GM18868 (cell line): ENCODE measurements around the gene KIF22.
"Not testable (repeated sequence)": the region's sequence is repeated elsewhere in the genome, so short reads cannot be mapped to it uniquely, and the experiment has no call there.

Source experiments
- ATAC-seq: cut with Tn5 transposase; IDR thresholded peaks from one replicate; pipeline ENCODE4 v1.9.1; 2021; ENCODE audit warnings: mild to moderate bottlenecking, moderate library complexity; ENCODE audit not compliant: unreplicated experiment

The KIF22 gene

DNA sequence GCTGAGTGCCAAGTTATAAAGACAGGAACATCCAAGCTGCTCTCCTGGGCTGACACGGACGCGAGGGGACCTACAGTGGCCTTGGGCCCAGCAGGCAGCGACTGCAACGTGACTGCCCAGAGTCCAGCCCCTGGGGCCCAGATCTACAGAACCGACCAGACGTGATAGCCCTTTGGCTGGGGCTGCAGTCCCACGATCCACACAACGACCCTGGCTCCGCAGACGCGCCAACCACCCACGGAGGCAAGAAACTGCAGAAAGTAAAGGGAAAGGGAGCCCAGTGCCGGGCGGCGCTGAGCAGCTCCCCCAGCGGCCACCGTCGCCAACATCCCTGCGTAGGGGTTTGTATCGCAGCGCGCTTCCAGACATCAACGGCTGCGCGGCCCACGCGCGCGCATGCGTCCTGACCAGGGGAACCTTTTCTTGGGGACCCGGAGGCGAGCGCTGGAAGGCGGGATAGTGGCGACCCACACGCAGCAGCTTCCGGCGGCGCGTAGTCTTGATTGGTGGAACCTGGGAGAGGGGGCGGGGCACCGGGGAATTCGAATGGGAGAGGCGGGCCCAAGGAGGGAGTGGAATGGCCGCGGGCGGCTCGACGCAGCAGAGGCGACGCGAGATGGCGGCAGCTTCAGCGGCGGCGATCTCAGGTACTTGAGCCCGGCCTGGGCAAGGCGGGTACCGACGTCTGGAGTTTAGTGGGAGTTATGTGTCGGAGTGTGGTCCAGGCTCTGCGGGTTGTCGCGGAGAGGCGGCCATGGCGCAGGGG, at the start of gene KIF22:
KIF22 (plus strand) TSS at position 569 of the 766 bp plus-strand sequence; CDS start at position 578, 9 bp downstream.
- peak; percentile 93 for ATAC-seq

DNA sequence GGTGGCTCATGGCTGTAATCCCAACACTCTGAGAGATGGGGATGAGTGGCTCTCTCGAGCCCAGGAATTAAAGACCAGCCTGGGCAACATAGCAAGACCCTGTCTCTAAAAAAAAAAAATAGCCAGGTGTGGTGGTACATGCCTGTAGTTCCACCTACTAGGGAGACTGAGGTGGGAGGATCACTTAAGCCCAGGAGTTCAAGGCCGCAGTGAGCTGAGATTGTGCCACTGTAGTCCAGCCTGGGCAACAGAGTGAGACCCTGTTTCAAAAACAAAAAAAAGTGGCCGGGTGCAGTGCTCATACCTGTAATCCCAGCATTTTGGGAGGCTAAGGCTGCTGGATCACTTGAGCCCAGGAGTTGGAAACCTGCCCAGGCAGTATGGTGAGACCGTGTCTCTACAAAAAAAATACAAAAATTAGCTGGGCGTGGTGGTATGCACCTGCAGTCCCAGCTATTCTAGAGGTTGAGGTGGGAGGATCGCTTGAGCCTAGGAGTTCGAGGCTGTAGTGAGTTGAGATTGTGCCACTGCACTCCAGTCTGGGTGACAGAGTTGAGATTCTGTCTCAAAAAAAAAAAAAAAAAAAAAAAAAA, 47.8 kb upstream of the KIF22 start:
- ATAC-seq: no peak

DNA sequence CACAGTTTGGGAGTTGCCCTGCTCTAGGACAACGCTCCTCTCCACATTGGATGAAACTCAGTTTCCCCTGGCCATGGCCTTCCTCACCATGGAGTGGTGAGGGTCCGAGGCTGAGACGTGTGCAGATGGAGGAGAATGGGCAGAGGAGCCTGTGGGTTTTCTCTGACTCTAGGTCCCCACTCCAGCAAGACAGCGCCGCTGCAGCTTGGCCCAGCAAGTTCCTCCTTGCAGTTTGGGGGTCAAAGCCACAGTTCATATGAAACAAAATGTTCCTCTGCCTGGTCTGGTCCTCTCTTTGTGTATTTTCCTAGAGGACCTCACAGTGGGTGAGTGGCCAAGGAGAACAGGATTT, 47.1 kb upstream of the KIF22 start:
- ATAC-seq: no peak

DNA sequence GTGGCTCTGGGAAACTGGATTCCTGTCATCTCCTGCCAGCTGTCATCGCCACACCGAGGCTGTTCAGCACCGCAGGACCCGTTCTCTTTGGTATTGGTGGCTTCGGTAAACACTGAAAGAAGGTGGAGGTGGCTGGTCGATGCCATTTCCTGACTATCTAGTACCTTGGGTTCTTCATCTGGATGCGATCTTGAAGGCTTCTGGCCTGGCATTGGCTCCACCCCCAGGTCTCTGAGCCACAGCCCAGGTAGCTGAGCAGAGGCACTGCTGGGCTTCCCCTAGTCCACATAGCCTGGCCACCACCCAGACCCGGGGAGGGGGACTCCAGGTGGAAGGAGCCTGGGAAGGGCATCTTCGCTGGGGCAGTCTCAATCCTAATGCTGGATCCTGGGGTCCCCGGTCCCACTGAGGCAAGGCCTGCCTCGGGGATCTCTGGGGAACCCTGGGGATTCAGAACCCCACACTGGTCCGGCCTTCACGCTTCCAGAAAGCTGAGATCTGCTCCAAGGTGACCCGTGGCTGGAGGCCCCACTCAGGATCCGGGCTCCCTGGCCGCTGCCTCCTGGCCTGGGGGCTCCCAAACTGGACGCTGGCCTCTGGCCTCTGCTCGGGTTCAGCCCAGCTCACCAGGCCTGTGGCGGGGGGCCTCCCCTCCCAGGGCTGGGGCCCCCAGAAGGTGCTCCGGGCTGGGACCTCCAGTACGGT, 46.6 kb upstream of the KIF22 start:
- ATAC-seq: no peak

DNA sequence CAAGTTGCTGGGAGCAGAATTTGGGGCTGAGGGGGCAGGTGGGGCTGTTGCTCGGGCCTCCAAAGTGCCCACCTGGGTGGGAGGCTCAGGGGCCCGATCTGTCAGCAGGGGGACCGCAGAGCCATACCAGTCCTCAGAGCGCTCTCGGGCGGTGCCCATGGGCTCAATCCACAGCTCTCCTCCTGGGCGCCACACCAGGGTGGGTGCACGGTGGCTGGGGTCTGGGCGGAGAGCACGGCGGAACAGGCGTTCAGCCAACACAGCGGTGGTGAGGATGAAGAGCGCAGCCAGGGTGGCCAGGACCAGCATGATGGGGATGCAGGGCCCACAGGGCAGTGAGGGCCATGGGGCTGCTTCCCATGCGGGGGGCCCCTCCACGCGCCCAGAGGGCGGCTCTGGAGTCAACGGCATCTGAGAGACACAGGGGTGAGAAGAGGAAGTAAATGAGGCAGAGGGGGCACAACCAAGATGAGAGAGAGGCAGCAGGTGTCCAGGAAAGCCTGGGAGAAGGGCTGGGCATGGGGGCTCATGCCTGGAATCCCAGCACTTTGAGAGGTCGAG, 45.9 kb upstream of the KIF22 start:
- ATAC-seq: no peak

DNA sequence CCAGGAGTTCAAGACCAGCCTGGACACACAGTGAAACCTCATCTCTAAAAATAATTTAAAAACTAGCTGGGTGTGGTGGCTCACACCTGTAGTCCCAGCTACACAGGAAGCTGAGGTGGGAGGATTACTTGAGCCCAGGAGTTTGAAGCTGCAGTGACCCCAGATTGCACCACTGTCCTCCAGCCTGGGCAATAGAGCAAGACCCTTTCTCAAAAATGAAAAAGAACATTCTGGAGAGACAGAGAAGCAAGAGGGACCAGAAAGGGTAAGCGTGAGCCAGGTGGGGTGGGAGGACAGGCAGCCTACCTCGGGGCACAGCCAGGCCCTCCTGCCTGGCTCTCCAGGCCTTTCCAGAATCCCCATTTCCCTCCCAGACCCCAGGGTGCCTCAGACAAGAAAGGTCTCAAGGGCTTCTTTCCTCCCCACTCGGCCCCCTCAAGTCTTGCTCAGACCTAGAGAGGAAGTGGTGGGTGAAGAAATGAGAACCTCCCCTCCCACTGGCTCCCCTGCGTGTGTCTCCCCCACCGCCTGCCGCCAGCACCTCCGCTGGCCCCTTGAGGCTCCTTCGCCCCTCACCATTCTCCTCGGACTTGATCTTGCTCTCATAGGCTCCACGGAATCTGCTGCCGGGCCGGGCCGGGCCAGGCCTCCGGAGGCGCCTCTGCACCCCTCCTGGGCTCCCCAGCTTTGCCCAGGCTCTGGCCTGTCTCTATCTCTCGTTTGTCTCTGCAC, 45.3 kb upstream of the KIF22 start:
- peak; percentile 42 for ATAC-seq

DNA sequence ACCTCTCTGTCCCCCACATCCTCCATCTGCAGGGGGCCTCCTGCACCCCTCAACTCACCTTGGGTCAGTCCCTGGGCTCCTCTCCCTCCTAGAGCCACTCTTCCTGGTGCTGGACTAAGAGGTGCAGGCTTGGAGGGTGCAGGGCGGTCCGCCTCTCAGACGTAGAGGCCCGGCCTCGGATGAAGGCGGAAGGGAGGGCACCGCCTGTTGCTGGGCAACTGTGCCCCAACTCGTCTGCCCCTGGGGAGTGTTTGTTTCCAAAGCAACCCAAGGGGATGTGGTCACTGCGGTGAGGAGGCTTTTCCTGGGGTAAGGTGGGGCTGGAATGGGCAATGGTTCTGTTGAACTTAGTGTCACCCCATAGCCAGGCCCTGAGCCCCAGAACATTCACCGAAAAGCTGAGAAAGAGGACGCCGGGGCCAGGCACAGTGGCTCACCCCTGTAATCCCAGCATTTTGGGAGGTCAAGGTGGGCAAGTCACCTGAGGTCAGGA, 44.7 kb upstream of the KIF22 start, which contains the start of gene C16orf54:
C16orf54 (minus strand) TSS at position 138 of the 493 bp plus-strand sequence. CDS start 1,039 bp downstream, outside the sequence.
- peak; percentile 84 for ATAC-seq

DNA sequence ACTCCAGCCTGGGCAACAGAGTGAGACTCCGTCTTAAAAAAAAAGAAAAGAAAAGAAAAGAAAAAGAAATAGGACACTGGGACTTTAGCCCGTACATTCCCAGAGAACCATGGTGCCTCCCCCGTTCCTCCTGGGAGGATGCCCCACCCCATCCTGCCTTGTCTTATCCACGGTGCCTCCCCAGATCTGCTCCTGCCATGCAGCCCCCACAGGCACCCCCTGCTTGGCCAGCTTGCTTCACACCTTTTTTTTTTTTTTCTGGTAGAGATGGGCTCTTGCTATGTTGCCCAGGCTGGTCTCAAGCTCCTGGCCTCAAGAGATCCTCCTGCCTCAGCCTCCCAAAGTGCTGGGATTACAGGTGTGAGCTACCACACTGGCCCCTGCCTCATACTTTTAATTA, 44.0 kb upstream of the KIF22 start:
- ATAC-seq: not testable (repeated sequence)

DNA sequence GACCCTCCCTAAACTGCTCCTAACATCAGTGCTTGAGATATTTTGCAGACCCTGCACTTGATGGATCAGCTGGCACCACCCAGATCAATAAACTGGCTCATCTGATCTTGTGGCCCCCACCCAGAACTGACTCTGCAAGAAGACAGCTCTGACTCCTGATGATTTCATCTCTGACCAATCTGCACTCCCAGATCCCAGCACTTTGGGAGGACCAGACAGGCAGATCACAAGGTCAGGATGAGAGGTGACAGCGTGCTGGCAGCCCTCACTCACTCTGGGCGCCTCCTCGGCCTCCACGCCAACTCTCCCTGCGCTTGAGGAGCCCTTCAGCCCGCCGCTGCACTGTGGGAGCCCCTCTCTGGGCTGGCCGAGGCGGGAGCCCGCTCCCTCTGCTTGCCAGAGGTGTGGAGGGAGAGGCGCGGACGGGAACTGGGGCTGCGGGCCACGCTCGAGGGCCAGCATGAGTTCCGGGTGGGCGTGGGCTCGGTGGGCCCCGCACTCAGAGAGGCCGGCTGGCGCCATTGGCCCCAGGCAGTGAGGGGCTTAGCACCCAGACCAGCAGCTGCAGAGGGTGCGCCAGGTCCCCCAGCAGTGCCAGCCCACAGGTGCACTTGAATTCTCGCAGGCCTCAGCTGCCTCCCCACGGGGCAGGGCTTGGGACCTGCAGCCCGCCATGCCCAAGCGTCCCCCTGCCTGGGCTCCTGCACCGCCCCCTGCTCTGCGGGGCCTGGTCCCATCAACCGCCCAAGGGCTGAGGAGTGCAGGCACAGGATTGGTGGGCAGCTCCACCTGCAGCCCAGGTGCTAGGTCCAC, 42.4 kb upstream of the KIF22 start:
- ATAC-seq: no peak

DNA sequence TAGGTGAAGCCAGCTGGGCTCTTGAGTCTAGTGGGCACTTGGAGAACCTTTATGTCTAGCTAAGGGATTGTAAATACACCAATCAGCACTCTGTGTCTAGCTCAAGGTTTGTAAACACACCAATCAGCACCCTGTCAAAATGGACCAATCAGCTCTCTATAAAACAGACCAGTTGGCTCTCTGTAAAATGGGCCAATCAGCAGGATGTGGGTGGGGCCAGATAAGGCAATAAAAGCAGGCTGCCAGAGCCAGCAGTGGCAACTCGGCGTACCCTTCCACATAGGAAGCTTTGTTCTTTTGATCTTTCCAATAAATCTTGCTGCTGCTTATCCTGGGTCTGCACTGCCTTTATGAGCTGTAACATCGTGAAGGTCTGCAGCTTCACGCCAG, 41.8 kb upstream of the KIF22 start:
- ATAC-seq: not testable (repeated sequence)

DNA sequence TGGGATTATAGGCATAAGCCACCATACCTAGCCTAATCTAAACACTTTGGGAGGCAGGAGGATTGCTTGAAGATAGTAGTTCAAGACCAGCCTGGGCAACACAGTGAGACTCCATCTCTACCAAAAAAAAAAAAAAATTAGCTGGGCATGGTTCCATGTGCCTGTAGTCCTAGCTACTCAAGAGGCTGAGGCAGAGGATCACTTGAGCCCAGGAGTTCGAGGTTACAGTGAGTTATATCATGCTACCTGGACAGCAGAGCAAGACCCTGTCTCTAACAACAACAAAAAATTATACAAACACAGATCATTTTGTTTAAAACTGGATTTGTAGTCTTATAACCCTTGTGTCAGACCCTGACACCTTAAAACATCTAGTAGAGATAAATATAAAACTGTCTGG, 37.0 kb upstream of the KIF22 start:
- no peak for ATAC-seq

DNA sequence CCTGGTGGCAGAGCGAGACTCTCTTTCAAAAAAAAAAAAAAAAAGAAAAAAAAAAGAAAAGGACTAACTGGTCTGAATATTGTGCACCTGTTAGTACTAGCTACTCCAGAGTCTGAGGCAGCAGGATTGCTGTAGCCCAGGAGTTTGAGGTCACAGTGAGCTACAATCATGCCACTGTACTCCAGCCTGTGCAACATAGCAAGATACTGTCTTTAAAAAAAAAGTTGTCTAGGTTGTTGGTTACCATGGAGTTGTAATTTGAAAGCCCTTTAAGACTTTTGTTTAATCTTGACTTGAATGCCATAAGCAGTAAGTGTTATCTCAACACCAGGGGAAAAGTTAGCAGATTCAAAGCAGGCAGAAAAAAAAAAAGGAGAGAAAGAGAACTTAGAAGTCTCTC, 33.9 kb upstream of the KIF22 start:
- no peak for ATAC-seq

DNA sequence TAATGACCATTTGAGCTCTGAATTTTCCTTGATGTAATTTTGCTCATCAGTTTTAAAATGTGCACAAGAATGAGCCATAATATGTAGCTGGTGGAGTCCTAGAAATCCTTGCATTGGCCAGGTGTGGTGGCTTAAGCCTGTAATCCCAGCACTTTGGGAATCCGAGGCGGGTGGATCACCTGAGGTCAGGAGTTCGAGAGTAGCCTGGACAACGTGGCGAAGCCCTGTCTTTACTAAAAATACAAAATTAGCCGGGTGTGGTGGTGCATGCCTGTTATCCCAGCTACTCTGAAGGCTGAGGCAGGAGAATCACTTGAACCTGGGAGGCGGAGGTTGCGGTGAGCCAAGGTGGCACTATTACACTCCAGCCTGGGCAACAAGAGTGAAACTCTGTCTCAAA, 33.5 kb upstream of the KIF22 start:
- ATAC-seq: not testable (repeated sequence)

DNA sequence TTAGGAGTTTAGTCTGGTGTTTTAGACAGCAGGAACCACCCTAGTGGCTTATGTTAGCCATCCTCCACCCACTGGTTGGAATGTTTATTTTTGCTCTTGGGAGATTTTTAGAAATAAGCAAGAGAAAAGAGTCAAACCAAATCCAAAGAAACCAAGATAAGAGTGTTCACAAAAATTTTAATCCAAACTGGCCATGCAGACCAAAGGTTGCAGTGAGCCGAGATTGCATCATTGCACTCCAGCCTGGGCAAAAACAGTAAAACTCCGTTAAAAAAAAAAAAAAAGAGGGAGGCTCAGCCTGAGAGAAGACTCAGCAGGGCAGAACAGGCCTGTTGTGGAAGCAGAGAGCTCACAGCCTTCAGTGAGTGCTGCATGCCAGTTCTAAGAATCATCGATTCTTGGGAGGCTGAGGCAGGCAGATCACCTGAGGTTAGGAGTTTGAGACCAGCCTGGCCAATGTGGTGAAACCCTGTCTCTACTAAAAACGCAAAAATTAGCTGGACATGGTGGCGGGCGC, 32.5 kb upstream of the KIF22 start:
- ATAC-seq: no peak

DNA sequence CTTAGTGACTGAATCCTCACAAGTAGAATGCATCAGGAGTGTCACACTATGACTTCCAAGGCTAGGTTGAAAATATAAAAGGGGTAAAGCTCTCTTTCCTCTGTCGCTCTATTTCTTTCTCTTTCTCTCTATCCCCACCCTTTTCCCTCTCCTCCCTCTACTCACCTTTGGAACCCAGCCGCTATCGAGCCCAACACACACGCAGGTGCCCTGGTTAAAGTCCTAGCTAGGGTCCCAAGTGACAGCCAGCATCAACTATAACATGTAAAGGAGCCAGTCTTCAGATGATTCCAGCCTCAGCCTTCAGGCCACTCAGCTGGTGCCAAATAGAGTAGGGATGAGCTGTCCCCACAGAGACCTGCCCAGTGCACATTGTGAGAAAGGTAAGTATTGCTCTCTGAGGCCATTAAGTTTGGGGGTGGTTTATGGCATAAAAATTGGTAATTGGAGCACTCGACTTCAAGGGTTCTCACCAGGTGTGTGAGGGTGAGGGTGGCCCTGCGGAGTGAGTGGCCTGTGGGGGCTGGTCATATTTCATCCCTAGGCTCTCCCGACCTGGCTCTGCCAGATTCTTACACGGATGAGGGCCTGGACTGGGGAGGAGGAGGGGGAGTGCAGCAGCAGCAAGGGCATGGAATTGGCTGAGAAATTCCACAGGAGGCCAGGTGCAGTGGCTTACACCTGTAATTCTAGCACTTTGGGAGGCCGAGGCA, 29.8 kb upstream of the KIF22 start:
- no peak for ATAC-seq

DNA sequence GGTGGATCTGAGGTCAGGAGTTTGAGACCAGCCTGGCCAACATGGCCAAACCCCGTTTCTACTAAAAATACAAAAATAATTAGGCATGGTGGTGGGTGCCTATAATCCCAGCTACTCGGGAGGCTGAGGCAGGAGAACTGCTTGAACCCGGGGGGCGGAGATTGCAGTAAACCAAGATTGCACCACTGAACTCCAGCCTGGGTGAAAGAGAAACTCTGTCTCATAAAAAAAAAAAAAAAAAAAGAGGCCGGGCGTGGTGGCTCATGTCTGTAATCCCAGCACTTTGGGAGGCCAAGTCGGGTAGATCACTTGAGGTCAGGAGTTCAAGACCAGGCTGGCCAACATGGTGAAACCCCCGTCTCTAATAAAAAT, 29.3 kb upstream of the KIF22 start:
- ATAC-seq: not testable (repeated sequence)

DNA sequence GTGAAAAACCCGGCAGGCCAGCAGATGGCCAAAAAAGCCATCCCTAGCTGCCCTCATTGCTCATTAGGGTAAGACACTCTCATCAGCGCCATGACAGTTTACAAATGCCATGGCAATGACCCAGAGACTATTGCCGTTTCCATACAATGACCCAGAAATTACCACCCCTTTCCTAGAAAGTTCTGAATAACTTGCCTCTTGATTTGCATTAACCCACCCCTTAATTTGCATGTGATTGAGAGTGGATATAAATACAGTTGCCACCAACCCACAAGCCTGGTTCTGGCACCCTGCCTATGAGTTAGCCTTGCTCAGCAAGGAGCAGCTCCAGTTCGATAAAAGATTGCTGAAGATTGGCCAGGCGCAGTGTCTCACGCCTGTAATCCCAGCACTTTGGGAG, 28.7 kb upstream of the KIF22 start:
- ATAC-seq: no peak

DNA sequence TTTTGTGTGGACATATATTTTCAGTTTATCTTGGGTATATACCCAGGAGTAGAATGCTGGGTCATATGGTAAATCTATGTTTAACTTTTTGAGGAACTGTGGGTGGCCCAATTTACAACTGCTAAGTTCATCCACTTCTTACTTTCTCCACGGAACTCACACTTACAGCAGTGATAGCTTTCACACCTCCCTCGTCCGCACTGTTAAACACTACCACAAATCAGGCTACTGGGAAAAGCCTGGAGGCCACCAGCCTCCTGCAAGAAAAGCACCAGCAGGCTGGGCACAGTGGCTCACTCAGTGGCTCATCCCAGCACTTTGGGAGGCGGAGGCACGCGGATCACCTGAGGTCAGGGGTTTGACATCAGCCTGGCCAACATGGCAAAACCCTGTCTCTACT, 27.2 kb upstream of the KIF22 start:
- ATAC-seq: no peak
